Transverse colon (tissue), 3 donors: ENCODE results near the gene VANGL1.

ENCODE experiments used
- CTCF ChIP-seq, 5 experiments: fragments of 200-600 bp in 3 of 5; fragments of 450-650 bp in 2 of 5; sonication (generic) in 3 of 5; IDR thresholded peaks; 1 replicate in 2 of 5; 2 replicates in 3 of 5; pipeline ENCODE4 v1.5.1; 2016 to 2017; ENCODE audit warnings: antibody characterized with exemption in 5 of 5, inconsistent platforms in 3 of 5, mild to moderate bottlenecking in 2 of 5, moderate library complexity in 1 of 5
- EP300 ChIP-seq: sonication (generic); formaldehyde crosslinking; IDR thresholded peaks from one replicate; pipeline ENCODE4 v1.6.1; 2017; ENCODE audit warnings: antibody characterized with exemption, low read depth
- POLR2A ChIP-seq: fragments of 450-650 bp; IDR thresholded peaks from one replicate; pipeline ENCODE4 v1.6.1; 2016; ENCODE audit warnings: antibody characterized with exemption, mild to moderate bottlenecking, moderate library complexity

GRCh38 chr1:115728341-115728740, 86.6 kb downstream of the VANGL1 start:
- TF ChIP-seq POLR2A (no peak), CTCF (IDR thresholded peaks at IDR 0.05) (no peak), EP300 (no peak)
